H1 (cell line): ENCODE measurements around the gene CHAD. TPM values are rescaled to one million over a fixed set of nuclear protein-coding genes. Genes with fewer than 3 reads are reported as not detected.

Source experiments
- CTCF ChIA-PET: fragments of 300-600 bp; sonication (Branson Sonifier 250); formaldehyde crosslinking; loops from one replicate; lab custom pipeline; 2021; ENCODE audit not compliant: partially characterized antibody; lab: Charles Lee
- POLR2A ChIA-PET: fragments of 300-600 bp; sonication (Branson Sonifier 250); formaldehyde crosslinking; loops from one replicate; lab custom pipeline; 2021; ENCODE audit warnings: inconsistent platforms; ENCODE audit not compliant: partially characterized antibody; lab: Charles Lee
- DNase-seq, 2 experiments: peaks; one replicate each; pipeline versions ENCODE4 v3.0.0 to v3.0.0-alpha.2; 2010 to 2022; ENCODE audit warnings: low spot score in 2 of 2, low read depth in 1 of 2, mixed read lengths in 1 of 2
- FAIRE-seq: peaks from 2 replicates; lab custom pipeline; 2011; peaks lifted over from hg19 to GRCh38; lab: Jason Lieb, UNC
- H2AFZ ChIP-seq: 2 replicates; pipeline ENCODE4 v1.8.1; 2012; ENCODE audit warnings: low read length, inconsistent platforms
- H2AK5ac ChIP-seq: 2 replicates; pipeline ENCODE4 v1.6.1; 2013; ENCODE audit warnings: low read depth, low read length
- H2BK120ac ChIP-seq: replicated peaks from 2 replicates; pipeline ENCODE3; 2013; ENCODE audit warnings: low read depth, low read length, inconsistent platforms
- H2BK12ac ChIP-seq: 2 replicates; pipeline ENCODE4 v1.6.1; 2013; ENCODE audit warnings: low read depth, low read length
- H2BK15ac ChIP-seq: 2 replicates; pipeline ENCODE4 v1.6.1; 2013; ENCODE audit warnings: low read length
- H2BK20ac ChIP-seq: 2 replicates; pipeline ENCODE4 v1.6.1; 2013; ENCODE audit warnings: low read length
- H2BK5ac ChIP-seq: 2 replicates; pipeline ENCODE4 v1.6.1; 2013; ENCODE audit warnings: low read depth, low read length
- H3K14ac ChIP-seq: 2 replicates; pipeline ENCODE4 v1.6.1; 2013; ENCODE audit warnings: inconsistent platforms; ENCODE audit not compliant: insufficient read length
- H3K18ac ChIP-seq: 2 replicates; pipeline ENCODE4 v1.6.1; 2013; ENCODE audit warnings: low read length; ENCODE audit errors: extremely low read depth
- H3K23ac ChIP-seq: 2 replicates; pipeline ENCODE4 v1.6.1; 2013; ENCODE audit warnings: inconsistent platforms; ENCODE audit not compliant: insufficient read length
- H3K23me2 ChIP-seq: 2 replicates; pipeline ENCODE4 v1.6.1; 2013; ENCODE audit warnings: low read depth, low read length
- H3K27ac ChIP-seq: 2 replicates; pipeline ENCODE4 v1.6.1; 2011; ENCODE audit warnings: low read depth, low read length, inconsistent platforms
- H3K27me3 ChIP-seq, 4 experiments: replicated peaks in 1 of 4; 1 replicate in 1 of 4; 2 replicates in 3 of 4; pipeline versions ENCODE4 v1.6.1 to v1.8.1; 2011 to 2013; ENCODE audit warnings: low read length in 3 of 4, mild to moderate bottlenecking in 3 of 4, inconsistent platforms in 2 of 4, mixed read lengths in 2 of 4, moderate library complexity in 1 of 4; ENCODE audit not compliant: control insufficient read depth in 3 of 4, insufficient read depth in 3 of 4; ENCODE audit errors: extremely low read depth in 1 of 4
- H3K36me3 ChIP-seq, 4 experiments: 2 replicates each; pipeline versions ENCODE4 v1.6.1 to v1.8.1; 2011 to 2013; ENCODE audit warnings: mild to moderate bottlenecking in 4 of 4, low read length in 3 of 4, moderate library complexity in 2 of 4, control low read depth in 1 of 4, inconsistent platforms in 1 of 4; ENCODE audit not compliant: insufficient read depth in 4 of 4, control insufficient read depth in 2 of 4
- H3K4ac ChIP-seq: replicated peaks from 2 replicates; pipeline ENCODE3; 2013; ENCODE audit warnings: low read length, low read depth, mixed read lengths, inconsistent platforms; ENCODE audit not compliant: insufficient read length
- H3K4me1 ChIP-seq, 4 experiments: replicated peaks in 1 of 4; 1 replicate in 1 of 4; 2 replicates in 3 of 4; pipeline versions ENCODE4 v1.6.1 to v1.8.1; 2011 to 2013; ENCODE audit warnings: low read length in 3 of 4, inconsistent platforms in 2 of 4, mixed read lengths in 1 of 4; ENCODE audit not compliant: insufficient read depth in 4 of 4, control insufficient read depth in 3 of 4
- H3K4me2 ChIP-seq, 2 experiments: 2 replicates each; pipeline versions ENCODE4 v1.6.1 to v1.8.1; 2011 to 2013; ENCODE audit warnings: low read depth in 2 of 2, low read length in 2 of 2, control low read depth in 1 of 2, inconsistent platforms in 1 of 2, mild to moderate bottlenecking in 1 of 2; ENCODE audit not compliant: insufficient read depth in 1 of 2
- H3K4me3 ChIP-seq, 4 experiments: fragments of 200-600, 300-600 bp in 1 of 4; sonication (generic), shearing (Covaris generic), sonication (Bioruptor Twin) in 1 of 4; 2 replicates each; pipeline versions ENCODE4 v1.5.1 to v1.8.1; 2011 to 2016; ENCODE audit warnings: low read length in 4 of 4, low read depth in 3 of 4, control low read depth in 2 of 4, inconsistent platforms in 2 of 4, mild to moderate bottlenecking in 2 of 4, mixed read lengths in 1 of 4, moderate library complexity in 1 of 4; ENCODE audit not compliant: insufficient read depth in 2 of 4; ENCODE audit errors: extremely low read depth in 1 of 4
- H3K56ac ChIP-seq: replicated peaks from 2 replicates; pipeline ENCODE3; 2013; ENCODE audit warnings: low read depth, mild to moderate bottlenecking, mixed read lengths, low read length, inconsistent platforms; ENCODE audit not compliant: insufficient read length
- H3K79me1 ChIP-seq: 2 replicates; pipeline ENCODE4 v1.6.1; 2013; ENCODE audit warnings: low read depth, low read length, control low read depth
- H3K79me2 ChIP-seq, 2 experiments: 2 replicates each; pipeline versions ENCODE4 v1.6.1 to v1.8.1; 2012 to 2013; ENCODE audit warnings: low read length in 2 of 2, mild to moderate bottlenecking in 2 of 2, inconsistent platforms in 1 of 2; ENCODE audit not compliant: insufficient read depth in 2 of 2, control insufficient read depth in 1 of 2
- H3K9ac ChIP-seq, 4 experiments: replicated peaks in 1 of 4; 1 replicate in 1 of 4; 2 replicates in 3 of 4; pipeline versions ENCODE4 v1.6.1 to v1.8.1; 2011 to 2013; ENCODE audit warnings: low read depth in 3 of 4, low read length in 3 of 4, control low read depth in 2 of 4, mild to moderate bottlenecking in 2 of 4, moderate library complexity in 2 of 4, inconsistent platforms in 1 of 4; ENCODE audit errors: extremely low read depth in 1 of 4
- H3K9me3 ChIP-seq, 2 experiments: 2 replicates each; pipeline versions ENCODE4 v1.6.1 to v1.8.1; 2012 to 2013; ENCODE audit warnings: mild to moderate bottlenecking in 2 of 2, moderate library complexity in 2 of 2, control low read depth in 1 of 2, inconsistent platforms in 1 of 2, low read depth in 1 of 2, low read length in 1 of 2, mixed read lengths in 1 of 2; ENCODE audit not compliant: insufficient read depth in 2 of 2
- H4K20me1 ChIP-seq, 2 experiments: replicated peaks in 1 of 2; 2 replicates each; pipeline versions ENCODE3 to v1.8.1; 2011 to 2013; ENCODE audit warnings: inconsistent platforms in 2 of 2, low read length in 2 of 2, mild to moderate bottlenecking in 1 of 2; ENCODE audit not compliant: insufficient read depth in 2 of 2, control insufficient read depth in 1 of 2
- H4K5ac ChIP-seq: 2 replicates; pipeline ENCODE4 v1.6.1; 2013; ENCODE audit warnings: low read length, low read depth, mixed read lengths, inconsistent platforms; ENCODE audit not compliant: insufficient read length
- H4K8ac ChIP-seq: 2 replicates; pipeline ENCODE4 v1.8.0; 2013; ENCODE audit warnings: mild to moderate bottlenecking, moderate library complexity, low read length, inconsistent platforms; ENCODE audit not compliant: insufficient read depth; ENCODE audit errors: extremely low read depth
- H4K91ac ChIP-seq: replicated peaks from 2 replicates; pipeline ENCODE3; 2013; ENCODE audit warnings: low read length, mixed read lengths, inconsistent platforms; ENCODE audit not compliant: insufficient read length
- HDAC2 ChIP-seq, 2 experiments: fragments of 300-600 bp in 1 of 2; sonication (generic) in 1 of 2; IDR thresholded peaks; 2 replicates each; pipeline ENCODE4 v1.6.1; 2011 to 2012; ENCODE audit warnings: low read depth in 2 of 2, low read length in 2 of 2, mild to moderate bottlenecking in 2 of 2, moderate library complexity in 2 of 2, borderline replicate concordance in 1 of 2, inconsistent platforms in 1 of 2
- RXRA ChIP-seq: IDR thresholded peaks from 2 replicates; pipeline ENCODE4 v1.6.1; 2011; ENCODE audit warnings: low read depth, mild to moderate bottlenecking, low read length, moderate library complexity; ENCODE audit not compliant: insufficient read depth
- SP1 ChIP-seq: IDR thresholded peaks from 2 replicates; pipeline ENCODE4 v1.6.1; 2011; ENCODE audit warnings: low read depth, low read length
- TBP ChIP-seq: IDR thresholded peaks from 2 replicates; pipeline ENCODE4 v1.6.1; 2011; ENCODE audit warnings: low read depth, low read length, improper control_type of control experiment
- USF2 ChIP-seq: IDR thresholded peaks from 2 replicates; pipeline ENCODE4 v1.6.1; 2011; ENCODE audit warnings: low read length, improper control_type of control experiment
- ZNF274 ChIP-seq: IDR thresholded peaks from 2 replicates; pipeline ENCODE4 v1.7.0; 2012; ENCODE audit warnings: low read length, borderline replicate concordance; ENCODE audit errors: extremely low read depth
- WGBS, 2 experiments: shearing (Covaris generic) in 1 of 2; methylation state at CpG; one replicate each; pipeline versions ENCODE4 v1.1.6 to v1.1.7; 2013 to 2015; ENCODE audit warnings: low lambda C conversion rate in 2 of 2, mixed read lengths in 2 of 2, inconsistent platforms in 1 of 2, low coverage in 1 of 2, missing lambda C conversion rate in 1 of 2; ENCODE audit not compliant: insufficient replicate concordance in 2 of 2, insufficient coverage in 1 of 2, insufficient read length in 1 of 2; ENCODE audit errors: extremely low coverage in 1 of 2, missing lambda C conversion rate in 1 of 2; 5-methylcytosine and 5-hydroxymethylcytosine counted together
- polyA plus RNA-seq, 7 experiments: library from polyadenylated mRNA; depleted of rRNA in 3 of 7; stranded (reverse) in 5 of 7; unstranded in 2 of 7; fragments of >200 nt in 5 of 7; fragments of 200-250 nt in 2 of 7; gene quantifications; 1 replicate in 5 of 7; 2 replicates in 1 of 7; 4 replicates in 1 of 7; pipeline versions ENCODE4 v1.2.1 to v1.2.3, GENCODE V29; 2011 to 2013; ENCODE audit warnings: missing spikeins in 2 of 7, mixed read lengths in 2 of 7
- total RNA-seq: library from RNA; stranded (reverse); fragmentation: NEBNext Ultra II Directional; extraction: Animal tissue kit (Norgen Biotek cat#: 25700); gene quantifications from 2 replicates; pipeline ENCODE4 v1.2.1, GENCODE V29; 2021

The CHAD gene
- total and polyA plus RNA-seq, 2 of the 8 experiments (the other 6 are each of a cell fraction or from before 2014, with no cell fraction given), result 0.03 TPM; not detected in 1

DNA sequence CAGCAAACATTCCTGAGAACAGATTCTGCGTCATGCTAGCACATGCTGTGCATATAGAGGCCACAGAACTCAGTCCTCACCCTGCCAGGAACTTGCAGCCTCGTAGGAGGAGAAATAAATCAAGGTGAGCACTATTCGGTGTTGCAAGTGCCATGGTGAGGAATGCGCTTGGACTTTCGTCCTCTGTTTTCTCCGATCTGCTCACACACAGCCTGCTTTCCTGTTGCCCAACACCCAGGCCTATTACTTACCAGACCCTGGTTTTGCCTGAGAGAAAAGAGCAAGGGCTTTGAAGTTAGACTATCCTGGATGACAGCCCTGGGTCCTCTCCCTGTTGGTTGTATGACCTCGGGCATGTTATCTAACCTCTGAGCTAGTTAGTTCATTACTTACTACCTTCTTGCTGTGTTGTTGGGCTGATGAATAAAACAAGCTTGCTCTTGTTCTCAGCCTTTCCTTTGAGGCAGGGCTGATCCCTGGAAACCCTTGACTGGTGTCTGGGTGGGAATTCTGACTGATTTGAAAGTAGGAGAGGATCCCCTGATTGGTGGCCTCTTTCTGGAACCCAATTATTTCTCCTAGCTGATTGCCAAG is 39.8 kb downstream of the CHAD start:
- H2BK20ac ChIP-seq, result no peak overlapping the region
- H2BK120ac ChIP-seq, result no peak overlapping the region
- H3K36me3 ChIP-seq, result no peaks in the 10 kb centered on the region
- H3K18ac ChIP-seq, result no peak overlapping the region
- H3K4me2 ChIP-seq, result no peak overlapping the region
- H3K14ac ChIP-seq, result no peak overlapping the region
- peaks cover 11% of the 10 kb centered on the region; the same call in 1 of the 2 replicates for H3K23me2 ChIP-seq
- DNase-seq, result no peak
- no peak overlapping the region; a peak in 1 of 7 replicates for H3K9ac ChIP-seq
- no peak overlapping the region for H3K4me3 ChIP-seq
- POLR2A ChIA-PET, result interaction anchor here (2.7 kb wide), 1 partner anchor 32 kb away, joined by 9 read pairs; the partner anchor contains the start of gene LRRC59
- H2AK5ac ChIP-seq, result no peak overlapping the region
- no peak overlapping the region for H2AFZ ChIP-seq
- FAIRE-seq, result no peak
- H3K79me1 ChIP-seq, result no peaks in the 10 kb centered on the region
- H3K4ac ChIP-seq, result no peak overlapping the region
- TF ChIP-seq USF2 (no peak), SP1 (no peak), ZNF274 (no peak), HDAC2 (IDR thresholded peaks at IDR 0.05; ENCODE audit: borderline replicate concordance in 1 of 2, low read depth in 2 of 2, low read length in 2 of 2) (no peak), TBP (no peak), RXRA (no peak)
- H3K79me2 ChIP-seq, result no peaks in the 10 kb centered on the region
- CTCF ChIA-PET, result interaction anchor here (0.6 to 8.3 kb wide), 6 partner anchors 7 to 73 kb away, joined by 3 to 87 read pairs (median 4); partner anchors contain the start of genes LRRC59 and RSAD1
- peak overlapping the region; percentile 1; the same call in 1 of the 2 replicates for H4K8ac ChIP-seq
- no peak overlapping the region for H3K27ac ChIP-seq
- H2BK5ac ChIP-seq, result no peak overlapping the region
- no peak overlapping the region for H3K23ac ChIP-seq
- H3K56ac ChIP-seq, result no peak overlapping the region
- peaks cover 6 to 13% (median 10%) of the 10 kb centered on the region in 4 experiments for H3K4me1 ChIP-seq
- WGBS, 2 experiments, result 91% methylated on average over 7 of the region's 7 CpGs; no CpG with 5 or more reads in 1 of the 2 experiments
- peaks cover 0 to 2% (median 0%) of the 10 kb centered on the region in 4 experiments; a peak in 3 of 7 replicates for H3K27me3 ChIP-seq
- H3K9me3 ChIP-seq, result no peaks in the 10 kb centered on the region
- H2BK12ac ChIP-seq, result no peak overlapping the region
- no peak overlapping the region for H4K91ac ChIP-seq
- no peak overlapping the region for H2BK15ac ChIP-seq
- H4K5ac ChIP-seq, result no peak overlapping the region
- no peaks in the 10 kb centered on the region for H4K20me1 ChIP-seq
